Umbilical cord (tissue), 2 donors: Measurements from ENCODE around the gene IL18. TPM values are rescaled to one million over a fixed set of nuclear protein-coding genes. Genes with fewer than 3 reads are reported as not detected.
"Not testable (repeated sequence)": the region's sequence is repeated elsewhere in the genome, so short reads cannot be mapped to it uniquely, and the experiment has no call there.

Source experiments
- DNase-seq: peaks from one replicate; pipeline ENCODE4 v3.0.0-alpha.2; 2015; ENCODE audit warnings: low spot score
- total RNA-seq: library from RNA; depleted of rRNA; stranded (reverse); fragments of >200 nt; gene quantifications from one replicate; pipeline ENCODE4 v1.2.3, GENCODE V29; 2014; ENCODE audit warnings: low replicate concordance; ENCODE audit not compliant: insufficient read depth

IL18 gene
- total RNA-seq = 16.9 TPM

DNA sequence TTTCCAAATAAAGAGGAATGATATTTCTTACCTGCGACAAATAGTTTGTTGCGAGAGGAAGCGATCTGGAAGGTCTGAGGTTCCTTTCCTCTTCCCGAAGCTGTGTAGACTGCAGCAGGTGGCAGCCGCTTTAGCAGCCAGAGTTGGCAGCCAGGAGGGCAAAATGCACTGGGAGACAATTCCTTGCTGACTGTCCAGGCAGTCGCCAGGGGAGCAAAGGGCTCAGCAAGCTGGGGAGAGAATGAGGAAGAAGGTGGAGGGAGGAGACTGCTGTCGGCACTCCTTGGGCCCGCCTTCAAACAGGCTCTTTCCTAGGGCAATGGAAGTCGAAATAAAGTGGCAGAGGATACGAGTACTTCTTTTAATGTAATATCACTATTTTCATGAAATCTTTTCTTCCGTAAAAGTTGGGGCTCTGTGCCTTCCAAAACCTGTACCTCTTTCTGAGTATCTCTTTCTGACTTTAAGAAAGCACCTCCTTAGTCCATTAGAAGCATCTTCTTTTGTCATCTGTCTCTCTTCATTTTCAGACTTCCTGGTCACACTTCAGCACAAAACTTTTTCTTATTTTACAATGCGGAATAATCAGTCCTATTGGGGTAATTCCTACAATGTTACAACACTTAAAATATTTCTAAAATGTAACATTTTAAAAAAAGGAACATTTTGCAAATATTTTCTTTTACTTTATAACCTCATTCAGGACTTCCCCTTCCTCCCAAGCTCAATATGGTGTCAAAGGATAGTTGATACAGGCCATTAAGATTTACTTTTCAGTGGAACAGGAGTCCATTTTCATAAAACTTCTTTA is at the start of gene IL18:
IL18 (minus strand) TSS at position 220 of the 811 bp plus-strand sequence. CDS start 9,041 bp downstream, outside the sequence.
- no peak for DNase-seq

- DNase-seq = no peak
Measured at GRCh38 chr11:112212710-112213109, 48.8 kb upstream of the IL18 start.

DNA sequence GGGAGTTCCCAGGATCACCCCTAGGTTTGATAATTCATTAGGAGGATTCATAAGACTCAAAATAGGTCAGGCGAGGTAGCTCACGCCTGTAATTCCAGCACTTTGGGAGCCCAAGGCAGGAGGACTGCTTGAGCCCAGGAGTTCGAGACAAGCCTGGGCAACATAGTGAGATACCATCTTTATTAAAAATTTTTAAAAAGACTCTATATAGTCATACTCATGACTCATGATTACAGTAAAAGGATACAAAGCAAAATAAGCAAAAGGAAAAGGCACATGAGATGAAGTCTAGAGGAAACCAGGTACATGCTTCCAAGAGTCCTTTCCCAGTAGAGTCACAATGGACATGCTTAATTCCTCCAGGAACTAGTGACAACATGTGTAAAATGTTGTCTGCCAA is 48.4 kb upstream of the IL18 start:
- no peak for DNase-seq

- no peak for DNase-seq
Measured at GRCh38 chr11:112211536-112211935, 47.6 kb upstream of the IL18 start.

- DNase-seq = no peak
Measured at GRCh38 chr11:112210890-112211289, 47.0 kb upstream of the IL18 start.

GRCh38 chr11:112206071-112206470 is 42.2 kb upstream of the IL18 start:
- no peak for DNase-seq

DNA sequence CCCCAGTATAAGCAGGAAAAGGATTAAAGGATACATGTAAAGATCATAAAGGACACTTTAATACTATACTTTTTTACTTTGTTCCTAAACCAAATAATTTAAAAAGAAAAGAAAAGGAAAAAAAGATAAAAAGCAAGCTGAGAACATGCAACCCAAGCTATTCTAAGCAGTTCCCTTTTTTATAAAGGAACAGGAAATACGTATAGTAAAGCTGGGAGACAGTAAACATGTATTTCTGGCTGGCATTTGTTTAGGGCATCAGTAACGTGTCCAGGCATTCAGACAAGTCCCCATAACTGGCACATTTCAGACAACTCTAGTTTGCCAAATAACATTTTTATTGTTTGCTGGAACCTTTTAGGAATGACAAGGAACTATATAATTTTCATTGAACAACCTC is 36.4 kb upstream of the IL18 start:
- DNase-seq = no peak

DNA sequence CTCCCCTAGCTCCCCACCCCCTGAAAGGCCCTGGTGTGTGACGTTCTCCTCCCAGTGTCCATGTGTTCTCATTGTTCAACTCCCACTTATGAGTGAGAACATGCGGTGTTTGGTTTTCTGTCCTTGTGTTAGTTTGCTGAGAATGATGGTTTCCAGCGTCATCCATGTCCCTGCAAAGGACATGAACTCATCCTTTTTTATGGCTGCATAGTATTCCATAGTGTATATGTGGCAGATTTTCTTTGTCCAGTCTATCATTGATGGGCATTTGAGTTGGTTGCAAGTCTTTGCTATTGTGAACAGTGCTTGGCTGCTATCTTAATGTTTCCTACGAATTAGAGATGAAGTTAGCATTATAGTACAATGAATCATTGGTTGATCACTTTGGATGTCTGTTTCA is 35.2 kb upstream of the IL18 start:
- DNase-seq = not testable (repeated sequence)

DNA sequence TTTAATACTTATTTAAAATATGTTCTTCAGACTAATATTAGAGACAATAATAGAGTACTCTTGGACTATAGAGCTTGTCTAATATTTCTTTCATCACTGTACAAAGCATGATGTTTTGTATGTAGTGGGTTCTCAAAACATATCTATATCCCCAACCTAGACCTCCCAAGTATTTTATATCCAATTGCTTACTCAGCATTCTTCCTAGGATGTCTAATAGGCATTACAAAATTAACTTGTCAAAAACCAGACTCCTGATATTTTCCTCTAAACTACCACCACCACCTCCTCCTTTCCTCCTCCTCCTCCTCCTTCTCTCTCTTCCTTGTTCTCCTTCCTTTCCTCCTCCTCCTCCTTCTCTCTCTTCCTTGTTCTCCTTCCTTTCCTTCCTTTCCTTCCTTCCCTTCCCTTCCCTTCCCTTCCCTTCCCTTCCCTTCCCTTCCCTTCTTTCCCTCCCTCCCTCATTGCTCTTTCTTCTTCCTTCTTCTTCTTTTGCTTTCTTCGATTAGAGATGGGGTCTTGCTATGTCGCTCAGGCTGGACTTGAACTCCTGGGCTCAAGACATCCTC is 32.7 kb upstream of the IL18 start:
- no peak for DNase-seq

DNA sequence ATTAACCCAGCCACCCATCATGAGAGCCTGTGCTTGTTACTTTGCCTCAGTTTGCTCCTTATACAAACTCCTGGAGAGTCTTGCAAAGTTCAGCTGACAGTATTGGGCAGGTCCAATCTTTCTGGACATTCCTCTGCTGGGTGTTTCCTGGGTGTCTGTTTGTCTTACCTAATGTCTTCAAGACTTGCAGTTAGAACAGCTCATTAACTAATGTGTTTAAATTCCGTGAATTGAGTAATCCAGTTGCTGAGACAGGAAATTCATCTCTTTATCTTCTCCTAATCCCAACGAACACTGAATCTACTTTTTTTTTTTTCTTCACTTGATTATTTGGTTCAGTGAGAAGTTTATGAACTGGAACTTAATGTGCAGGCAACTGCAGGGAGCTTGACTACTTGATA is 32.1 kb upstream of the IL18 start:
- no peak for DNase-seq

DNA sequence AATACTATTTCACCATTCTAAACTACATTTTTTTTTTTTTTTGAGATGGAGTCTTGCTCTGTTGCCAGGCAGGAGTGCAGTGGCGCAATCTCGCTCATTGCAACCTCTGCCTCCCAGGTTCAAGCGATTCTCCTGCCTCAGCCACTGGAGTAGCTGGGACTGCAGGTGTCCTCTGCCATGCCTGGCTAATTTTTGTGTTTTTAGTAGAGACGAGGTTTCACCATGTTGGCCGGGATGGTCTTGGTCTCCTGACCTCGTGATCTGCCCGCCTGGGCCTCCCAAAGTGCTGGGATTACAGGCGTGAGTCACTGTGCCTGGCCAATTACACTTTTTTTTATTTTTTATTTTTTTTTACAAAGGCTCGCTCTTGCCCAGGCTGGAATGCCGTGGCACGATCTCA is 31.2 kb upstream of the IL18 start:
- not testable (repeated sequence) for DNase-seq

GRCh38 chr11:112186304-112186703 is 22.4 kb upstream of the IL18 start:
- no peak for DNase-seq

DNA sequence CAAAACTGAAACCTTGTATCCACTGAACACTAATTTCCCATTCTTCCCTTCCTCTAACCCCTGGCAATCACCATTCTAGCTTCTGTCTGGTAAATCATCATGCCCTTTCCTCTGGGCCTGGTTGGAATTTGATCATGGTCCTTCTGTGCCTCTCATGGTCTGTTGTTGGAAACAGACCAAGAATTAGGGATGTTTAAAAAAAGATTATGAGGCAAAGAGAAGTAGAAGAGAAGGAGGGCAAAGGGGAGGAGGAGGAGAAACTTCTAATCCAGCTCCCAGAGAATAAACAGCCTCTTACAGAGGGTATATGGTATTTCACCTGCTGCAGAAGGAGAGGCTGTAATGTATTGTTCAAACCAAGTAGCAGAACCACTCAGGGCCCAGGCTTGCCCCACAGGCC is 22.0 kb upstream of the IL18 start:
- no peak for DNase-seq

DNA sequence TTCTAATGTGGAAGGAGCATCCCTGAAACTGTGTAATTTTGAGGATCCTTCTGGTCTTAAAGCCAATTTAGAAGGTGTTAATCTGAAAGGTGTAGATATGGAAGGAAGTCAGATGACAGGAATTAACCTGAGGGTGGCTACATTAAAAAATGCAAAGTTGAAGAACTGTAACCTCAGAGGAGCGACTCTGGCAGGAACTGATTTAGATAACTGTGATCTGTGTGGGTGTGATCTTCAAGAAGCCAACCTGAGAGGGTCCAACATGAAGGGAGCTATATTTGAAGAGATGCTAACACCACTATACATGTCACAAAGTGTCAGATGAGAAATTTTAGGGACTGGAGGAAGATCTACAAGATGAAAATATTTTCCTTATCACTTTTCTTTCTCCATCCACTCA is 19.0 kb upstream of the IL18 start:
- no peak for DNase-seq

- peak; percentile 32 for DNase-seq
Measured at GRCh38 chr11:112179601-112180000, 15.7 kb upstream of the IL18 start.

DNA sequence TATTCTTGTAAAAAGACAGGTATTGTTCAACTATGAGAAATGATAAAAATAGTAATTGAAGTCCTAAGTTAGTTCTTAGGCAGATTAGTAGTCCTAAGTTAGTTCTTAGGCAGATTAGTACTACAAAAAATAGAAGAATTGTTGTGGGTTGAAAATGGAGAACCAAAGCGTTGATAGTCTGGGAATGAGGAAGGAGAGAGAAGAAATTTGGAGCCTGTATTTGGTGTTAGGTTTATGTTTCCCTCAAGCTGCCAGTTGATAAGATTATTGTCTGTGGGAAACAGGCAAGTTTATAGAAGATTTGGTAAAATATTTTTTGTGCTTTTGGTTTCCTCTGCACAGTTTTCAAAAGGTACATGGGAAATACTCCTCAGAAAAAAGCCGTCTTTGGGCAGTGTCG is 15.0 kb upstream of the IL18 start:
- no peak for DNase-seq

GRCh38 chr11:112178428-112178827 is 14.5 kb upstream of the IL18 start:
- no peak for DNase-seq

GRCh38 chr11:112177589-112177988 is 13.7 kb upstream of the IL18 start:
- DNase-seq = no peak

- peak; percentile 86 for DNase-seq
Measured at GRCh38 chr11:112176077-112176476, 12.2 kb upstream of the IL18 start.

- peak; percentile 75 for DNase-seq
Measured at GRCh38 chr11:112175599-112175952, 11.7 kb upstream of the IL18 start.

DNA sequence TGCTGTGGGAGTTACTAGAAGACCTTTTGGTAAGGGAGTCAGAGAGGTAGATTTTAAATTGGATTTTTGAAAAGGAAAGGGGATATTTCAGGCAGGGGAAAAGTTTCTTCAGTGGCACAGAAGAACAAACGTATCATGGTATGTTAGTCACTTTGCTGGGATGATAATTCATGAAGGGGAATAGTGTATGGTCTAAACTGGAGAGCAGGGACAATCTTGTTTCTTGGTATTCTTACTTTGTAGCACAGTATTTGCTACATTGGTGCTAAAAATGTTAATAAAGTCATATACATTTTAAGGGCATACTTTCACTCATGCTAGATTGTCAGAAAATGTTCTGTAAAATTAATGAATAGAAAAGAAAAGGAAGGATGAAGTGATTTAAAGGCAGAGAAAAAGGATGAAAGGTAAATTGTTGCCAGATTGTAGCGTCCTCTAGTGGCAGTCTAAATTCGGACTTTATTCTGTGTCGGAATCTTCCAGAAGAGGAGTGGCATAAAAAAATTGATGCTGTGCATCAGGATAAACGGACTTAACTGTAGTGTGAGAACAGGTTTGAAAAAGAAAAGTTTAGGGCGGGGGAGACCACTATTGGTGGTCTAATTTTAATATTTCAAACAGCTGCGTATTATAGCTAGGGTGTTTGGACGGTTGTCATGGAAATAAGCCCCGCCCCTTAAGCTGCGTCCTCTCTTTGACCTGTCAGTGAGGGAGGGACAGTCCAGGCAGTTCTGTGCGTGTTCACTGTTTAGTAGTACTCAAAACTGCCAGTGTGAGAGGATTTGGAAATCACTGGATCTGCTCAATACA is 11.1 kb upstream of the IL18 start, which contains the start of gene BCO2:
BCO2 (plus strand) TSS at position 724 of the 810 bp plus-strand sequence. CDS start 90 bp downstream, outside the sequence.
- DNase-seq = peak; percentile 94

DNA sequence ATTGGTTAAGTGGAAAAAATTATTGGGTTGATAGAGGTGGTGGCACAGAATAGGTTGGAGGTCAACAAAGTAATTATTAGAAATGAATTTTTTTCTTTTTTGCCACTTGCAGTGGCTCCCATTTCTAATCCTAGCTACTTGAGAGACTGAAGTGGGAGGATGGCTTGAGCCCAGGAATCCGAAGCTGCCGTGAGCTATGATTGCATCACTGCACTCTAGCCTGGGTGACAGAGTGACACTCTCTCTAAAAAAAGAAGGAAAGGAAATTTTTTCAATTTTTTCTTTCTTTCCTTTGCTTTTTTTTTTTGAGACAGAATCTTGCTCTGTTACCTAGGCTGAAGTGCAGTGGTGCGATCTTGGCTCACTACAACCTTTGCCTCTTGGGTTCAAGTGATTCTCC is 9.3 kb upstream of the IL18 start:
- no peak for DNase-seq
